GM18517 (cell line): ENCODE results near the gene PRDM15.

ENCODE experiments used
- ATAC-seq: cut with Tn5 transposase; IDR thresholded peaks from one replicate; pipeline ENCODE4 v1.9.1; 2021; ENCODE audit warnings: mild to moderate bottlenecking, moderate library complexity; ENCODE audit not compliant: unreplicated experiment

PRDM15 gene, protein sequence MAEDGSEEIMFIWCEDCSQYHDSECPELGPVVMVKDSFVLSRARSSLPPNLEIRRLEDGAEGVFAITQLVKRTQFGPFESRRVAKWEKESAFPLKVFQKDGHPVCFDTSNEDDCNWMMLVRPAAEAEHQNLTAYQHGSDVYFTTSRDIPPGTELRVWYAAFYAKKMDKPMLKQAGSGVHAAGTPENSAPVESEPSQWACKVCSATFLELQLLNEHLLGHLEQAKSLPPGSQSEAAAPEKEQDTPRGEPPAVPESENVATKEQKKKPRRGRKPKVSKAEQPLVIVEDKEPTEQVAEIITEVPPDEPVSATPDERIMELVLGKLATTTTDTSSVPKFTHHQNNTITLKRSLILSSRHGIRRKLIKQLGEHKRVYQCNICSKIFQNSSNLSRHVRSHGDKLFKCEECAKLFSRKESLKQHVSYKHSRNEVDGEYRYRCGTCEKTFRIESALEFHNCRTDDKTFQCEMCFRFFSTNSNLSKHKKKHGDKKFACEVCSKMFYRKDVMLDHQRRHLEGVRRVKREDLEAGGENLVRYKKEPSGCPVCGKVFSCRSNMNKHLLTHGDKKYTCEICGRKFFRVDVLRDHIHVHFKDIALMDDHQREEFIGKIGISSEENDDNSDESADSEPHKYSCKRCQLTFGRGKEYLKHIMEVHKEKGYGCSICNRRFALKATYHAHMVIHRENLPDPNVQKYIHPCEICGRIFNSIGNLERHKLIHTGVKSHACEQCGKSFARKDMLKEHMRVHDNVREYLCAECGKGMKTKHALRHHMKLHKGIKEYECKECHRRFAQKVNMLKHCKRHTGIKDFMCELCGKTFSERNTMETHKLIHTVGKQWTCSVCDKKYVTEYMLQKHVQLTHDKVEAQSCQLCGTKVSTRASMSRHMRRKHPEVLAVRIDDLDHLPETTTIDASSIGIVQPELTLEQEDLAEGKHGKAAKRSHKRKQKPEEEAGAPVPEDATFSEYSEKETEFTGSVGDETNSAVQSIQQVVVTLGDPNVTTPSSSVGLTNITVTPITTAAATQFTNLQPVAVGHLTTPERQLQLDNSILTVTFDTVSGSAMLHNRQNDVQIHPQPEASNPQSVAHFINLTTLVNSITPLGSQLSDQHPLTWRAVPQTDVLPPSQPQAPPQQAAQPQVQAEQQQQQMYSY

GRCh38 chr21:41879190-41879998, at the start of gene PRDM15:
Gene PRDM15 (minus strand): TSS chr21:41879344. CDS start chr21:41860363, 18,981 bp downstream.
- peak; percentile 69 for ATAC-seq

DNA sequence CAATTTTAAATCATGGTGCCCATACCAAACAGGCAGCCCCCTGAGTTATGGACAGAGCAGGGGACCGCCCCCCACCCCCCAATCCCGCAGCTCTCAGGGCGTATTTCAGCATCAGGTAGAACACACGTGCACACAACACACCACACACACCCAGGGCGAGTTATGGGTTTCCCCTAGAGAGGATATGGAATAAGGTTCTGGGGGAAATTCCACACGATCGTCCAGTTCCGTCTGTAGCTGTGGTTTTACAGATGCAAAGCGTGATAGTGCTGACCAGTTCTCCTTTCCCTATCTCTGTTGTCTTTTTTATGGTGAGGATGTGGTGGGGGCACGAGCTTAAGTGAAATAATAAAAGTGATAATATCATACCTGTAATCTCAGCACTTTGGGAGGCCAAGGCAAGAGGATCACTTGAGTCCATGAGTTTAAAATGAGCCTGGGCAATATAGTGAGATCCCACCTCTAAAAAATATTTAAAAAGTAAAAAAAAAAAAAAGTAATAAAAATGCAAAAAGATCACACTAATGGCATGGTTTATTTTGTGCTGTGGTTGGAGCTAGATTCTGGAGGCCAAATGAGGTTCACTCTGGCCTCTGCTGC, 49.6 kb upstream of the PRDM15 start:
- peak; percentile 48 for ATAC-seq

DNA sequence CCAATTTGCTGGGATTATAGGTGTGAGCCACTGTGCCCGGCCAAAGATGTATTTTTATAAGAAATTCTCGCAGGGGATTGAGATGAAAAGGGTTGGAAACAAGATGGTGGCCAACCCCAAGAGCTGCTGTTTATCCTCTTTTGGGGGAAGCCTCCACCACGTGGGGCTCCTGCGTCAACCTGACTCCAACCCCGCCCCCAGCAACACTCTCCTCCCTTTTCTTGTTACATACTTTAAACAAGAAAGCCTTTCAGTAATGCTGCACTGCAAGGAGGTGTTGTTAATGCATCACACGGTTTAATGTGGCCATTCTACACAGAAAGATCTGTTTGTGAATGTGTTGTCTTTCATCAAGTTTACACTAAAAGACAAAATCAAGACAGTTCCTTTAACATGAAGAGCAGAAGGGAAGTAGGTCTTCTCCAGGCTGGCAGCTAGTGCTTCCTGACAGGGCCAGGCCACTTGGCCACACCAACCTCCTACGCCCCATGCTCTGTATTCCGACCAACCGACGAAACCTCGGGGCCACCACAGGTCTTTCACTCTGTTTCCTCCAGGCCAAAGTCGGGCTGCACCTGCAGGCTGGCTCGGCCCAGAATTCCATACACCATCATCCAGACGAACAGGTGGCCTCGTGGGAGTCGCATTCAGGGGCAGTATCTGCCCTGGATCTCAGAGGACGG, 48.7 kb upstream of the PRDM15 start:
- no peak for ATAC-seq

- ATAC-seq = no peak
Measured at GRCh38 chr21:41926807-41927171, 47.6 kb upstream of the PRDM15 start.

- ATAC-seq = peak; percentile 57
Measured at GRCh38 chr21:41926117-41926806, 47.1 kb upstream of the PRDM15 start.

- ATAC-seq = no peak
Measured at GRCh38 chr21:41925767-41926116, 46.6 kb upstream of the PRDM15 start.

DNA sequence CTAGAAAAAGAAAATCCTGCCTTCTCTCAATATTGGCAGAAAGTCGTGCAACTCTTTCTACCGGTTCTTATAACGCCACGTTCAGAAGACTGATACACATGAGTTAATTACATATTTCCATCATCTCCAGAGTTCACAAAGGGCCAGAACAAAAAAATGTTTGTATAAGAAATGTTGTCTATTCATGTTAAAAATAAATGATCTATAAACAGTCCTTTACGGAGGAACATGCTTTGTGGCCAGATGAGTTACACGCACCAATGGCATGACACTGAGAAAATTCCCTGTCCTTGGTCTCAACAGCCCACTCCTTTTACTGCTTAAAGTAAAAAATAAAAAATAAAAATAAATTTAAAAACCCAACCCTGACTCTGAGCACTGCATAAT, 45.2 kb upstream of the PRDM15 start:
- no peak for ATAC-seq

DNA sequence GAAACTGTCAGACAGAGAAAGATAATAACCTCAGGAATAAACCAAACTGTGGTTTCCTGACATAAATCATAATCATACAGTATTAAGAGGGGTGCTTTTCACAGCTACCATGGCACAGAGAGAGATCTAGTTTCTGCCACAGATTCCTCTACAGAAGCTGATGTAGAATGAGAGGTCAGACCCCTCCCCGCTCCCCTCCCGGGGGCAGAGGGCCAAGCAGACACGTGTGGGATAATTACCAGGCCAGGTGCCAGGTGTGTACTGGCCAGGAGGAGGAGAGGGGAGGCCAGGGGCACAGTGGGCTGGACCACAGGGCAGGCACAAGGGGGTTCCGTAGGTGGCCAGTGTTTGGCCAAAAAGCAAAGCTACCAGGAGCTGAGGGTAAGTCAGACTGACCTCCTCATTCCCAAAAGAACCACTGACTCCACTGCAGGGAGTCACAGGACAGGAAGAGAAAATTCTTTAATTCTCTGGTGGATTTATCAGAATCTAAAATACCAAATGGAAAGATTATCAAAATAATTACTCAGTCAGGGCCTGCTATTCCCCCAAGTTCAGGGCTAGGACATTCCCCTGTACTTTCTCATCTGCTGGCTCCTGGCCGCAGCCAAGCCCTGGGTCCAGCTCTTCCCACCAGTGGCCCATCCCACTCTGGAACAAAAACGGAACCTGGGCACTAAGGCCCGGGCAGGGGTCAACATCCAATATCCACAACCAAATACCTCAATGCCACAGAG, 44.7 kb upstream of the PRDM15 start:
- ATAC-seq = no peak

DNA sequence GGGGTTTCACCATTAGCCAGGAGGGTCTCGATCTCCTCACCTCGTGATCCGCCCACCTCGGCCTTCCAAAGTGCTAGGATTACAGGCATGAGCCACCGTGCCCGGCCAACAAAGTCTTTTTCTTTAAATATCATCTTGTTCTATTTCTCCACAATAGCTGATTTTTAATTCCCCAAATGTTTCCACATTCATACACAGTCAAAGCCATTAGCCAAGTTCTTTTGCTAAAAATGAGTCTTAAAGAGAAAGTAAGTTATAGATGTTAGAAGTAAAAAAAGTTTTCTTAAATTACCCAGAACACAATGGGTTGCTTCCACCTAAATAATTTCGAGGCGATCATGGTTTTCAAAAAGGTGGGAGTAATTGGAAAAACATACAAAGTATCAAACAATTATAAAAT, 44.0 kb upstream of the PRDM15 start:
- no peak for ATAC-seq

DNA sequence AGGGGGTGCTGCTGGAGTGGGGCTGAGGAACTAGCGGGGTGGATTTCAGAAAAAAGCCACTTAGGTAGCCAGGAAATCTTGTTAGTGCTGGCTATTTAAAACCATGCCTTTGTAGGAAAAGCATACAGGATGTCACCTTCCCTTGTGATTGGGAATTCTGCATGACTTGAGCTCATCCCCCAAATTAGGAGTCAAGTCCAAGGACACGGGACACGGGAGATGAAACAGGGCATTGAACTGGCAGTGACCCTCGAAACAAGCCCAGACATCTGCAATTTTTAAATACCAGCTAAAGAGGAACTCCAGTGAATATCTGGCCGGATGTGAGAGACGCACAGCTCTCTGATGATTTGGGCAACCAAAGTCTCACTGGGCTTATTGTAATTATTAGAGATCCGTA, 41.9 kb upstream of the PRDM15 start:
- no peak for ATAC-seq

DNA sequence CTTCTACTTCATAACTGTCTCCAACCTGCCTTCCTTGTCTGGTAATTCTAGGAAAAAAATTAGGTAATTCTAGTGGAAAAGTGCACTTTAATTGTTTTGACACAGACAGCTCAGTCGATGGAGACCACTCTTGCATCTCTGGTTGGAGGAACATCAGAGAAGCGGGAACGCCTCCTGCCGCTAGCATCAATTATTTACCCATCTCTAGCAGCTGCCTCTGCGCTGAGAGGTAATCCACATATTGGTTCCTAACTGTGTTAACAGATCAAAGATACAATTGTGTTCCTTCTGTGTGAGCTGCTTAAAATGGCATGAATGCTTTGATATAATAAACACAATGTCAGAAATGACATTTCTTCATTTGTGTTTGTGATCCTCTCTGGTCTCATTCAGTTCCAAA, 41.3 kb upstream of the PRDM15 start:
- no peak for ATAC-seq

DNA sequence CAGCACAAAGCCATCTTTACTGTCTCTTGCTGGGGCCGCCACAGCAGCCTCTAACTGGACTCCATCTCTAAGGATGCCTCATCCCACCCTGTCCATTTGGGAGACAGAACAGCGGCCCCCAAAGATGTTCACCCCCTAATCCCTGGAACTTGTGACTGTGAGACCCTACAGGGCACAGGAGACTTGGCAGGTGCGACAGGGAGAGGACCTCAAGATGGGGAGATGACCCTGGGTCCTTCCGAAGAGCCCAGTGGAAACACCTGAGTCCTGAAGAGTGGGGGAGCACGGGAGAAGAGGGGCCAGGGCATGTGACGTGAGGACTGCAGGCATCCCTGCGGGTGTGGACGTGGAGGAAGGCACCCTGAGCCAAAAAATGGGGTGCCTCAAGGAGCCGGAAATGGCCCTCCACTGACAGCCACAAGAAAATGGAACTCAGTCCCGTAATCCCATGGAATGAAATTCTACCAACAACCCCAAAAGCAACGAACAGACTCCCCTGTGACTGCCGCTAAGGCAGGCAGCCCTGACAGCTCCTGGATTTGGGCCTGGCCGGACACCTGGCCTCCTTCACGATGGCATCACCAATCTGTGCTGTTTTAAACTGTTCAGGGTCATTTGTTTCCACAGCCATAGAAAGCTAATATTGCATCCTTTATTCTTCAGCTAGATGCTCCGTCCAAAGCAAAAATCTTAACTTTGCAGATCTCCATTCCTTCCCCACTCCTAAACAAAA, 40.7 kb upstream of the PRDM15 start:
- ATAC-seq = no peak

DNA sequence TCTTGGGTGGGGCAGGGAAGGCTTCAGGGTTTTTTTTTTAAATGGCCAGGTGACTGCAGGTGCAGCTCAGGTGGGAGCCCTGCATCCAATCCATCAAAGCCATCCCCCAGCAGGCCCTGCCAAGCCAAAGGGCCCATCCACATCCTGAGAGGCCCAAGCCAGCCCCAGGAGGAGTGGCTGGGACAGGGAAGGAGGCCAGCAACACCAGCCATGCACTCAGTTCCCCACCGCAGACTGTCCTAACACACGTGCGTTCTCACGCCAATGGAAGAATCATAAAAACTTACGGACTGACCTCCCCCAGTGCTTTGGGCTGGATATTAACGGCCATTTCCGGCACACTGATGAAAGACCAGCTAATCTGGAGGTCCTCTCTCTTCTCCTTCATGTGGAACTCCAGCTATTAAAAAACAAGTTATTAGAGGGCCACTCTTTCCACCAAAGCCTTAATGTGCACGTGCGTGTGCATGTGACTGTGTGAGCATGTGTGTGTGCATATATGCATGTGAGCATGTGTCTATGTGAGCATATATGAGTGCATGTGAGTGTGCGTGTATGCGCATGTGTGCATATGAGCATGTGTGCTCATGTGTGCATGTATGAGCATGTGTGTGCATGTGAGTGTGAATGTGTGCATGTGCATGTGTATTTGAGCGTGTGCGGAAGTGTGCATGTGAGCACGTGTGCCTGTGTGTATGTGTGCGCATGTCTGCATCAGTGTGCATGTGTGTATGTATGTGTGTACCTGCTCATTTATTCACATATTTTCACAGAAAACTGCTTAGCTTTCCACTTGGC, 39.6 kb upstream of the PRDM15 start:
- no peak for ATAC-seq

- no peak for ATAC-seq
Measured at GRCh38 chr21:41917531-41917930, 38.4 kb upstream of the PRDM15 start.

GRCh38 chr21:41916888-41917433, 37.8 kb upstream of the PRDM15 start:
- ATAC-seq = no peak

GRCh38 chr21:41914965-41915364, 35.8 kb upstream of the PRDM15 start:
- ATAC-seq = no peak

- ATAC-seq = no peak
Measured at GRCh38 chr21:41914358-41914757, 35.2 kb upstream of the PRDM15 start.
